HL-60 (cell line): ENCODE data around the gene ZNF814.
A peak's percentile ranks its signal among the peaks of the same experiment; 100 is the strongest.

Experiments used
- TF ChIP-seq, protein P1 (sequence below): IDR thresholded peaks from one replicate; pipeline ENCODE4 v1.5.1; 2011; ENCODE audit warnings: low read length, control low read depth, inconsistent platforms; ENCODE audit not compliant: insufficient read depth
- TF ChIP-seq, protein P2 (sequence below): IDR thresholded peaks from 2 replicates; pipeline ENCODE4 v1.6.1; 2012; ENCODE audit warnings: low read depth; ENCODE audit not compliant: insufficient replicate concordance

DNA sequence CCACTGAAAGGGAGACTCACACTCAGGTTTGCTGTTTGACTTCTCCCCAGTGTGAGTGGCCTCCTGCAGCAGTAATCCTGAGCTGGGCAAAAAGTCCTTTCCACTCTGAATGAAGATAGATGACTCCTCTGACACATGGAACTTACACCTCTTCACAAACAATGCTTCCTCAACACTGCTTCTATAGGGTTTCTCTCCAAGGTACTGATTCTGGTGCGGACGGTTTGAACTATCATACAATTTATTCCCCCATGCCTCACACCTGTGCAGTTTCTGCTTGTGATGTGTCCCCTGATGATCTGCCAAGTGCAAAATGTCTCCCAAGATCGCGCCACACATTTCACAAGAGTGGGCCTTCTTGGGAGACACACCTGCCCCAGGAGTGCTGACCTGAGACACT lies 38.8 kb upstream of the ZNF814 start:
- TF ChIP-seq, protein P1, sequence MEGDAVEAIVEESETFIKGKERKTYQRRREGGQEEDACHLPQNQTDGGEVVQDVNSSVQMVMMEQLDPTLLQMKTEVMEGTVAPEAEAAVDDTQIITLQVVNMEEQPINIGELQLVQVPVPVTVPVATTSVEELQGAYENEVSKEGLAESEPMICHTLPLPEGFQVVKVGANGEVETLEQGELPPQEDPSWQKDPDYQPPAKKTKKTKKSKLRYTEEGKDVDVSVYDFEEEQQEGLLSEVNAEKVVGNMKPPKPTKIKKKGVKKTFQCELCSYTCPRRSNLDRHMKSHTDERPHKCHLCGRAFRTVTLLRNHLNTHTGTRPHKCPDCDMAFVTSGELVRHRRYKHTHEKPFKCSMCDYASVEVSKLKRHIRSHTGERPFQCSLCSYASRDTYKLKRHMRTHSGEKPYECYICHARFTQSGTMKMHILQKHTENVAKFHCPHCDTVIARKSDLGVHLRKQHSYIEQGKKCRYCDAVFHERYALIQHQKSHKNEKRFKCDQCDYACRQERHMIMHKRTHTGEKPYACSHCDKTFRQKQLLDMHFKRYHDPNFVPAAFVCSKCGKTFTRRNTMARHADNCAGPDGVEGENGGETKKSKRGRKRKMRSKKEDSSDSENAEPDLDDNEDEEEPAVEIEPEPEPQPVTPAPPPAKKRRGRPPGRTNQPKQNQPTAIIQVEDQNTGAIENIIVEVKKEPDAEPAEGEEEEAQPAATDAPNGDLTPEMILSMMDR: no peak
- TF ChIP-seq, protein P2, sequence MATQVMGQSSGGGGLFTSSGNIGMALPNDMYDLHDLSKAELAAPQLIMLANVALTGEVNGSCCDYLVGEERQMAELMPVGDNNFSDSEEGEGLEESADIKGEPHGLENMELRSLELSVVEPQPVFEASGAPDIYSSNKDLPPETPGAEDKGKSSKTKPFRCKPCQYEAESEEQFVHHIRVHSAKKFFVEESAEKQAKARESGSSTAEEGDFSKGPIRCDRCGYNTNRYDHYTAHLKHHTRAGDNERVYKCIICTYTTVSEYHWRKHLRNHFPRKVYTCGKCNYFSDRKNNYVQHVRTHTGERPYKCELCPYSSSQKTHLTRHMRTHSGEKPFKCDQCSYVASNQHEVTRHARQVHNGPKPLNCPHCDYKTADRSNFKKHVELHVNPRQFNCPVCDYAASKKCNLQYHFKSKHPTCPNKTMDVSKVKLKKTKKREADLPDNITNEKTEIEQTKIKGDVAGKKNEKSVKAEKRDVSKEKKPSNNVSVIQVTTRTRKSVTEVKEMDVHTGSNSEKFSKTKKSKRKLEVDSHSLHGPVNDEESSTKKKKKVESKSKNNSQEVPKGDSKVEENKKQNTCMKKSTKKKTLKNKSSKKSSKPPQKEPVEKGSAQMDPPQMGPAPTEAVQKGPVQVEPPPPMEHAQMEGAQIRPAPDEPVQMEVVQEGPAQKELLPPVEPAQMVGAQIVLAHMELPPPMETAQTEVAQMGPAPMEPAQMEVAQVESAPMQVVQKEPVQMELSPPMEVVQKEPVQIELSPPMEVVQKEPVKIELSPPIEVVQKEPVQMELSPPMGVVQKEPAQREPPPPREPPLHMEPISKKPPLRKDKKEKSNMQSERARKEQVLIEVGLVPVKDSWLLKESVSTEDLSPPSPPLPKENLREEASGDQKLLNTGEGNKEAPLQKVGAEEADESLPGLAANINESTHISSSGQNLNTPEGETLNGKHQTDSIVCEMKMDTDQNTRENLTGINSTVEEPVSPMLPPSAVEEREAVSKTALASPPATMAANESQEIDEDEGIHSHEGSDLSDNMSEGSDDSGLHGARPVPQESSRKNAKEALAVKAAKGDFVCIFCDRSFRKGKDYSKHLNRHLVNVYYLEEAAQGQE: peak; percentile 78
